Gastrocnemius medialis (tissue), 4 donors: ENCODE measurements around the gene ZNF488.

Experiments used
- CTCF ChIP-seq, 5 experiments: fragments of 450-650 bp in 3 of 5; fragments of 200-600 bp in 2 of 5; sonication (generic) in 2 of 5; IDR thresholded peaks in 4 of 5; conservative IDR thresholded peaks in 1 of 5; 1 replicate in 4 of 5; 2 replicates in 1 of 5; pipeline ENCODE4 v1.5.1; 2016 to 2019; ENCODE audit warnings: antibody characterized with exemption in 5 of 5, mild to moderate bottlenecking in 3 of 5, moderate library complexity in 3 of 5
- POLR2A ChIP-seq, 2 donors: fragments of 450-650 bp; IDR thresholded peaks; one replicate each; pipeline ENCODE4 v1.6.1; 2017; ENCODE audit warnings: antibody characterized with exemption in 2 of 2, mild to moderate bottlenecking in 2 of 2, moderate library complexity in 2 of 2

- TF ChIP-seq CTCF (IDR thresholded peaks at IDR 0.05 in 4 of 5, conservative IDR thresholded peaks at IDR 0.05 in 1 of 5) (no peak), POLR2A (IDR thresholded peaks at IDR 0.05) (no peak)
These were observed 30.1 kb upstream of the ZNF488 start for GRCh38 chr10:47414227-47414592.
